OCI-LY7 (cell line): Measurements from ENCODE around the gene AP1M1. TPM values are rescaled to one million over a fixed set of nuclear protein-coding genes. Genes with fewer than 3 reads are reported as not detected.

Source experiments
- BruUV-seq: library from RNA; stranded (reverse); fragments of 400-500 nt; replicated peaks from 2 replicates; lab custom pipeline; 2021; lab: Mats Ljungman, UMichigan
- CTCF ChIA-PET: fragments of 300-600 bp; sonication (Branson Sonifier 250); formaldehyde crosslinking; loops from one replicate; lab custom pipeline; 2022; ENCODE audit warnings: antibody characterized with exemption; ENCODE audit not compliant: unreplicated experiment; lab: Charles Lee
- POLR2A ChIA-PET: fragments of 300-600 bp; sonication (Branson Sonifier 250); formaldehyde crosslinking; loops from one replicate; lab custom pipeline; 2022; ENCODE audit warnings: antibody characterized with exemption; lab: Charles Lee
- DNase-seq: peaks from one replicate; pipeline ENCODE4 v3.0.0-alpha.2; 2015; ENCODE audit warnings: low spot score
- H2AFZ ChIP-seq: fragments of 200-600 bp; sonication (generic), shearing (Covaris generic); 2 replicates; pipeline ENCODE4 v1.6.1; 2014; ENCODE audit warnings: mild to moderate bottlenecking, antibody characterized with exemption, low read length, moderate library complexity
- H3K27ac ChIP-seq: fragments of 200-600 bp; sonication (generic); 2 replicates; pipeline ENCODE4 v1.5.1; 2014; ENCODE audit warnings: mixed run types, low read depth, mild to moderate bottlenecking, moderate library complexity, low read length, inconsistent platforms; ENCODE audit not compliant: poor library complexity, severe bottlenecking
- H3K36me3 ChIP-seq: fragments of 200-600 bp; sonication (generic); 2 replicates; pipeline ENCODE4 v1.6.1; 2014; ENCODE audit warnings: mild to moderate bottlenecking, antibody characterized with exemption, low read length, moderate library complexity, mixed read lengths; ENCODE audit not compliant: insufficient read depth
- H3K4me1 ChIP-seq: fragments of 200-600 bp; sonication (generic); 2 replicates; pipeline ENCODE4 v1.5.1; 2014; ENCODE audit warnings: mild to moderate bottlenecking, low read length; ENCODE audit not compliant: insufficient read depth, poor library complexity, severe bottlenecking
- H3K4me2 ChIP-seq: fragments of 200-600 bp; sonication (generic); 2 replicates; pipeline ENCODE4 v1.6.1; 2014; ENCODE audit warnings: mild to moderate bottlenecking, low read length
- H3K4me3 ChIP-seq: fragments of 200-600 bp; sonication (generic); 2 replicates; pipeline ENCODE4 v1.5.1; 2014; ENCODE audit warnings: mild to moderate bottlenecking, low read depth, low read length; ENCODE audit not compliant: poor library complexity, severe bottlenecking
- H3K79me2 ChIP-seq: fragments of 200-600 bp; sonication (generic); 2 replicates; pipeline ENCODE4 v1.6.1; 2016; ENCODE audit warnings: low read depth, mild to moderate bottlenecking, low read length, moderate library complexity, mixed read lengths; ENCODE audit not compliant: insufficient read depth
- H3K9me2 ChIP-seq: fragments of 200-600 bp; sonication (generic); 2 replicates; pipeline ENCODE4 v1.6.1; 2016; ENCODE audit warnings: mild to moderate bottlenecking, low read length, mixed read lengths; ENCODE audit not compliant: insufficient read depth
- H3K9me3 ChIP-seq: fragments of 200-600 bp; sonication (generic); 2 replicates; pipeline ENCODE4 v1.6.1; 2014; ENCODE audit warnings: mild to moderate bottlenecking, mixed run types, low read length, mixed read lengths
- H4K20me1 ChIP-seq: fragments of 200-600 bp; sonication (generic); 2 replicates; pipeline ENCODE4 v1.6.1; 2014; ENCODE audit warnings: mild to moderate bottlenecking, antibody characterized with exemption, low read length, moderate library complexity, mixed read lengths; ENCODE audit not compliant: insufficient read depth
- EZH2phosphoT487 ChIP-seq: fragments of 200-600 bp; sonication (generic); IDR thresholded peaks from 2 replicates; pipeline ENCODE4 v1.6.1; 2018; ENCODE audit warnings: low read depth, borderline replicate concordance, mild to moderate bottlenecking, mixed run types, antibody characterized with exemption, low read length, moderate library complexity, mixed read lengths
- intact Hi-C: fragments of 100-400 bp; cut with micrococcal nuclease; formaldehyde crosslinking; loops from one replicate; pipeline ENCODE4 v1.10.0; 2022; ENCODE audit not compliant: unreplicated experiment
- total RNA-seq, 2 experiments: library from RNA; depleted of rRNA in 1 of 2; stranded (reverse); fragments of >200 nt in 1 of 2; shearing (Covaris generic) in 1 of 2; gene quantifications; 2 replicates each; pipeline ENCODE4 v1.2.3, GENCODE V29; 2014 to 2022
- TF ChIP-seq, protein P1 (sequence below): fragments of 200-600 bp; sonication (generic); conservative IDR thresholded peaks from 2 replicates; pipeline ENCODE4 v1.5.1; 2014; ENCODE audit warnings: mild to moderate bottlenecking, antibody characterized with exemption, low read length, moderate library complexity, mixed read lengths

The AP1M1 gene
- total RNA-seq, 2 experiments from 2014 or later: 92.9 to 94.6 TPM

DNA sequence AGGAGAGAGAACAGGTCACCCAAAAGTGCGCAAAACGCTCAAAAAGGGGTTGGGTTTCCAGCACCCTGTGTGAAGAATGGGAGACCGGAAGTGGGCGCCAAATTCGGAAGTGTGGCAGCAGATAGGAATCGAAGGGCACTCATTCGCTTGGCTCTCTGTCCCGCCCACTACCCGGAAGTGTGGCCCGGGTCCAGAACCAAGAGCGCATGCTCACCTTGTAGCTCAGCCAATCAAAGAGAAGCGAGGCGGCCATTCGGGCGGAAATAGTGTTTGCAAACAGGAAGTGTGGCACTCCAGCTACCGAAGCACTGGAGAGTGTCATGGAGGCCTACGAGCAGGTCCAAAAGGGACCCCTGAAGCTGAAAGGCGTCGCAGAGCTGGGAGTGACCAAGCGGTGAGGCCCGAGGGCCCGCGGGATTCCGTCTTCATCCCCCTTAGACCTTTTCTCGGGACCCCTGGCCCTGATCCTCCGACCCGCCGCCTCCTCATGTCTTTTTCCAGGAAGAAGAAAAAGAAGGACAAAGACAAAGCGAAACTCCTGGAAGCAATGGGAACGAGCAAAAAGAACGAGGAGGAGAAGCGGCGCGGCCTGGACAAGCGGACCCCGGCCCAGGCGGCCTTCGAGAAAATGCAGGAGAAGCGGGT is 12.5 kb upstream of the AP1M1 start, which contains the start of gene FAM32A:
FAM32A (plus strand) TSS at position 288 of the 645 bp plus-strand sequence; CDS start at position 321, 33 bp downstream.
- Histone ChIP-seq H3K4me2 (peak within 1 kb of the TSS; percentile 81), H3K9me3 (no peaks in the 10 kb centered on the region), H3K4me1 (peaks cover 42% of the 10 kb centered on the region), H3K79me2 (peaks cover 17% of the 10 kb centered on the region), H3K36me3 (peaks cover 28% of the 10 kb centered on the region), H4K20me1 (no peaks in the 10 kb centered on the region), H2AFZ (peak within 1 kb of the TSS; percentile 89; the same call in 1 of the 2 replicates), H3K9me2 (no peaks in the 10 kb centered on the region), H3K27ac (peak within 1 kb of the TSS; percentile 42), H3K4me3 (peak within 1 kb of the TSS; percentile 88)
- TF ChIP-seq, protein P1, sequence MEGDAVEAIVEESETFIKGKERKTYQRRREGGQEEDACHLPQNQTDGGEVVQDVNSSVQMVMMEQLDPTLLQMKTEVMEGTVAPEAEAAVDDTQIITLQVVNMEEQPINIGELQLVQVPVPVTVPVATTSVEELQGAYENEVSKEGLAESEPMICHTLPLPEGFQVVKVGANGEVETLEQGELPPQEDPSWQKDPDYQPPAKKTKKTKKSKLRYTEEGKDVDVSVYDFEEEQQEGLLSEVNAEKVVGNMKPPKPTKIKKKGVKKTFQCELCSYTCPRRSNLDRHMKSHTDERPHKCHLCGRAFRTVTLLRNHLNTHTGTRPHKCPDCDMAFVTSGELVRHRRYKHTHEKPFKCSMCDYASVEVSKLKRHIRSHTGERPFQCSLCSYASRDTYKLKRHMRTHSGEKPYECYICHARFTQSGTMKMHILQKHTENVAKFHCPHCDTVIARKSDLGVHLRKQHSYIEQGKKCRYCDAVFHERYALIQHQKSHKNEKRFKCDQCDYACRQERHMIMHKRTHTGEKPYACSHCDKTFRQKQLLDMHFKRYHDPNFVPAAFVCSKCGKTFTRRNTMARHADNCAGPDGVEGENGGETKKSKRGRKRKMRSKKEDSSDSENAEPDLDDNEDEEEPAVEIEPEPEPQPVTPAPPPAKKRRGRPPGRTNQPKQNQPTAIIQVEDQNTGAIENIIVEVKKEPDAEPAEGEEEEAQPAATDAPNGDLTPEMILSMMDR: no peak
- no peak for TF ChIP-seq EZH2phosphoT487
- no TSS peak for BruUV-seq
- ChIA-PET CTCF (interaction anchor here (0.6 to 1.1 kb wide), 3 partner anchors 12 to 143 kb away, joined by 3 to 6 read pairs (median 4); partner anchors contain the start of gene AP1M1), POLR2A (interaction anchor here (0.6 to 1.9 kb wide), 10 partner anchors 9 to 399 kb away, joined by 3 to 13 read pairs (median 4); partner anchors contain the start of gene AP1M1)
- peak; percentile 99 for DNase-seq
- intact Hi-C loops: loop anchor here (2.0 kb wide), 1 partner anchor 74 kb away; the partner anchor contains the start of gene RAB8A

DNA sequence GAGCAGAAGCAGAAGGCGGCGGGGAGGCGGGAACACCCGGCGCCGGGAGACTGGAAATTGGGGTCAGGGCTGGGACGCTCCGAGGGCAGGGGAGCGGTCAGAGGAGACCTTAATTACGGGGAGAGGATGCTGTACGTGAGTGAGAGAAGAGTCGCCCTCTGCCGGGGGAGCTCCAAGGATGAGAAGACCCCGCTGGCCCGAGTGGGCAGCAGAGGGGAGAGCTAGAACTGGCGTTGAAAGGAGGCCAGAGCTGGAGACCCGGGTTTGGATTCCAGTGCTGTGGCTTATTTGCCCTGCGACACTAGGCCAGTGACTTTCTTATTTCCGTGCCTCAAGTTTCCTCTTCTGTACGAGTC is 12.0 kb upstream of the AP1M1 start:
- TF ChIP-seq, protein P1: peak; percentile 73
- no peak for TF ChIP-seq EZH2phosphoT487
- Histone ChIP-seq H3K27ac (peak overlapping the region; percentile 42), H4K20me1 (no peaks in the 10 kb centered on the region), H3K36me3 (peaks cover 33% of the 10 kb centered on the region), H3K9me2 (no peaks in the 10 kb centered on the region), H3K4me1 (peaks cover 37% of the 10 kb centered on the region), H3K9me3 (no peaks in the 10 kb centered on the region), H3K4me2 (peak overlapping the region; percentile 81), H2AFZ (peak overlapping the region; percentile 53; the same call in 1 of the 2 replicates), H3K79me2 (peaks cover 17% of the 10 kb centered on the region), H3K4me3 (peak overlapping the region; percentile 88)
- peak; percentile 70 for DNase-seq
- BruUV-seq: no TSS peak
- intact Hi-C loops: loop anchor here (2.0 kb wide), 1 partner anchor 75 kb away; the partner anchor contains the start of gene RAB8A
- CTCF ChIA-PET: interaction anchor here (0.7 to 1.1 kb wide), 3 partner anchors 12 to 144 kb away, joined by 4 to 6 read pairs (median 5); partner anchors contain the start of gene AP1M1
- POLR2A ChIA-PET: interaction anchor here (0.6 to 1.9 kb wide), 8 partner anchors 9 to 399 kb away, joined by 3 to 13 read pairs (median 4); partner anchors contain the start of gene AP1M1
